Measurements from ENCODE around the gene SLC51A.

SLC51A gene

DNA sequence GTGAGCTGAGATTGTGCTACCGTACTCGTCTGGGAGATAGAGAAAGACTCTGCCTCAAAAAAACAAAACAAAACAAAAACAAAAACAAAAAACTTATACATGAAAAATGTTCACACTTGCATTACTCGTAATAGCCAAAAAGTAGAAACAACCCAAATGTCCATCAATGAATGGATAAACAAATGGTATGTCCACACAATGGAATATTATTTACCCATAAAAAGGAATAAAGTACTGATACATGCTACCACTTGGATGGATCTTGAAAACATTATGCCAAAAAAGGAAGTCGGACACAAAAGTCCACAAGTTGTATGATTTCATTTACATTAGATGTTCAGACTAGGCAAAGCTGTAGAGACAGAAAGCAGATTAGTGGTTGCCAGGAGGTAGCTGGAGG is 44.5 kb downstream of the SLC51A start:
- Histone ChIP-seq H3K27me3 (no peaks in the 10 kb centered on the region), H3K4me3 (ENCODE audit: low read depth in 1 of 2, low read length in 1 of 2) (no peak overlapping the region), H3K36me3 (peaks cover 60% of the 10 kb centered on the region), H3K27ac (no peak overlapping the region), H3K9me3 (no peaks in the 10 kb centered on the region), H3K4me1 (ENCODE audit: control insufficient read depth in 1 of 2, insufficient read depth in 1 of 2, low read depth in 1 of 2, low read length in 1 of 2) (no peaks in the 10 kb centered on the region)
- TF ChIP-seq, protein P1, sequence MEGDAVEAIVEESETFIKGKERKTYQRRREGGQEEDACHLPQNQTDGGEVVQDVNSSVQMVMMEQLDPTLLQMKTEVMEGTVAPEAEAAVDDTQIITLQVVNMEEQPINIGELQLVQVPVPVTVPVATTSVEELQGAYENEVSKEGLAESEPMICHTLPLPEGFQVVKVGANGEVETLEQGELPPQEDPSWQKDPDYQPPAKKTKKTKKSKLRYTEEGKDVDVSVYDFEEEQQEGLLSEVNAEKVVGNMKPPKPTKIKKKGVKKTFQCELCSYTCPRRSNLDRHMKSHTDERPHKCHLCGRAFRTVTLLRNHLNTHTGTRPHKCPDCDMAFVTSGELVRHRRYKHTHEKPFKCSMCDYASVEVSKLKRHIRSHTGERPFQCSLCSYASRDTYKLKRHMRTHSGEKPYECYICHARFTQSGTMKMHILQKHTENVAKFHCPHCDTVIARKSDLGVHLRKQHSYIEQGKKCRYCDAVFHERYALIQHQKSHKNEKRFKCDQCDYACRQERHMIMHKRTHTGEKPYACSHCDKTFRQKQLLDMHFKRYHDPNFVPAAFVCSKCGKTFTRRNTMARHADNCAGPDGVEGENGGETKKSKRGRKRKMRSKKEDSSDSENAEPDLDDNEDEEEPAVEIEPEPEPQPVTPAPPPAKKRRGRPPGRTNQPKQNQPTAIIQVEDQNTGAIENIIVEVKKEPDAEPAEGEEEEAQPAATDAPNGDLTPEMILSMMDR (IDR thresholded peaks at IDR 0.05), result no peak

DNA sequence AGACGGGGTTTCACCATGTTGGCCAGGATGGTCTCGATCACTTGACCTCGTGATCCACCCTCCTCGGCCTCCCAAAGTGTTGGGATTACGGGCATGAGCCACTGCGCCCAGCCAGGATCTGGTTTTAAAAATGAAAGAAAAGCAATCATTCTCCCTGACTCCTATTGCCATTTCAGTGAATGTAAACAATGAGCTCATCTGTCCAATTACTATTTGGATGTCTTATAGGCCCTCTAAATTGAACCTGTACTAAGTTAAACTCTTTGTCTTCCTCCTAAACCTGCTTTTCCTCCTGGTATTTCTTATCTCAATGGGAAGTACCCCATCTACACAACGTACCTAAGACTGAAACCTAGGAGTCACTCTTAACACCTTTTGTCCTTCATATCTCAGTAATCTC is 47.5 kb downstream of the SLC51A start:
- no peaks in the 10 kb centered on the region for H3K4me1 ChIP-seq (ENCODE audit: control insufficient read depth in 1 of 2, insufficient read depth in 1 of 2, low read depth in 1 of 2, low read length in 1 of 2)
- H3K36me3 ChIP-seq, result peaks cover 65% of the 10 kb centered on the region
- TF ChIP-seq, protein P1 (IDR thresholded peaks at IDR 0.05), result no peak
- H3K9me3 ChIP-seq, result no peaks in the 10 kb centered on the region
- no peak overlapping the region for H3K27ac ChIP-seq
- no peak overlapping the region for H3K4me3 ChIP-seq (ENCODE audit: low read depth in 1 of 2, low read length in 1 of 2)
- H3K27me3 ChIP-seq, result no peaks in the 10 kb centered on the region

DNA sequence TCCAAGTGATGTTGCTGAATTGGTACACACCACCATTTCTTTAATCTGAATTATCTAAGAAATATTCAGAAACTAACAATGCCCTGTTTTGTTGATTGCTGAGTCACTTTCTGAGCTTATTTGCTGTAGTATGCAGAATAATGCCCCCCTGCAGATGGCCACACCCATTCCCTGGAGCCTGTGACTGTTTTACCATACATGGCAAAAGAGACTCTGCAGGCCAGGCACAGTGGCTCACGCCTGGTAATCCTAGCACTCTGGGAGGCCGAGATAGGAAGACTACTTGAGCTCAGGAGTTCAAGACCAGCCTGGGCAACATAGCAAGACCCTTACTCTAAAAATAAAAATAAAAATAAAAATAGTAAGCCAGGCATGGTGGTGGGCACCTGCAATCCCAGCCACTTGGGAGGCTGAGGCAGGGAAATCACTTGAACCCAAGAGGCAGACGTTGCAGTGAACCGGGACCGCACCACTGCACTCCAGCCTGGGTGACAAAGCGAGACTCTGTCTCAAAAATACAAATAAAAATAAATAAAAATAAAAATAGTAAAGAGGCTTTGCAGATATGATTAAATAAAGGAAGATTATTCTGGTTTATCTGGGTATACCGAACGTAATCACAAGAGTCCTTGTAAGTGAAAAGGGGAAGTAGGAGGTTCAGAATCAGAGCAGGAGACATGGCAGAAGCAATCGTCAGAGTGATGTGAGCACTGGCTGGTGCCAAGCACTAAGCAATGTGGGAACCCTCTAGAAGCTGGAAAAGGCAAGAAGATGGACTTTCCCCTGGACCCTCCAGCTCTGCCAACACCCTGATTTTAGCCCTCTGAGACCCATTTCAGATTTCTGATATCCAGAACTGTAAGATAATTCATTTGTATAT is 52.2 kb downstream of the SLC51A start:
- Histone ChIP-seq H3K27ac (peak overlapping the region; percentile 28), H3K4me1 (ENCODE audit: control insufficient read depth in 1 of 2, insufficient read depth in 1 of 2, low read depth in 1 of 2, low read length in 1 of 2) (no peaks in the 10 kb centered on the region), H3K4me3 (ENCODE audit: low read depth in 1 of 2, low read length in 1 of 2) (no peak overlapping the region), H3K9me3 (no peaks in the 10 kb centered on the region), H3K27me3 (no peaks in the 10 kb centered on the region), H3K36me3 (peaks cover 78% of the 10 kb centered on the region)
- TF ChIP-seq, protein P1 (IDR thresholded peaks at IDR 0.05), result no peak

DNA sequence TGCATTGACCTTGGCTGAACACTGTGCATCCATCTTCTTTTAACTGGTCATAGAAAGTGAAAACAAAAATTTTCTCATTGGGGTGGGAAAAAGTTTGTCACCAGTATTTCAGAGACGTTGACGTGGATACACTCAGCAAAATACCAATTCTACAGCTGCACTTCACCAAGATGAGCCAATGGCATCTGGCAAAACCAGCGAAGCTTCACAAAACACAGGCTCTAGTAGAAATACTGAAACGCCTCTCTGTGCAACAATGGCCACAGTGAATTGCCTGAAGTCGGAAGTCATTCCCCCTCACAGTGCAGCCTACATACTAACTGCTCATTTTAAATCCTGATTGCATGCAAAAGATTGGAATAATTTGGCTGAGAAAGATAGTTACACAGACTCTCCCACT is 54.2 kb downstream of the SLC51A start:
- no peaks in the 10 kb centered on the region for H3K27me3 ChIP-seq
- peaks cover 69% of the 10 kb centered on the region for H3K36me3 ChIP-seq
- TF ChIP-seq, protein P1 (IDR thresholded peaks at IDR 0.05), result no peak
- H3K27ac ChIP-seq, result no peak overlapping the region
- no peaks in the 10 kb centered on the region for H3K4me1 ChIP-seq (ENCODE audit: control insufficient read depth in 1 of 2, insufficient read depth in 1 of 2, low read depth in 1 of 2, low read length in 1 of 2)
- no peaks in the 10 kb centered on the region for H3K9me3 ChIP-seq
- H3K4me3 ChIP-seq (ENCODE audit: low read depth in 1 of 2, low read length in 1 of 2), result no peak overlapping the region

DNA sequence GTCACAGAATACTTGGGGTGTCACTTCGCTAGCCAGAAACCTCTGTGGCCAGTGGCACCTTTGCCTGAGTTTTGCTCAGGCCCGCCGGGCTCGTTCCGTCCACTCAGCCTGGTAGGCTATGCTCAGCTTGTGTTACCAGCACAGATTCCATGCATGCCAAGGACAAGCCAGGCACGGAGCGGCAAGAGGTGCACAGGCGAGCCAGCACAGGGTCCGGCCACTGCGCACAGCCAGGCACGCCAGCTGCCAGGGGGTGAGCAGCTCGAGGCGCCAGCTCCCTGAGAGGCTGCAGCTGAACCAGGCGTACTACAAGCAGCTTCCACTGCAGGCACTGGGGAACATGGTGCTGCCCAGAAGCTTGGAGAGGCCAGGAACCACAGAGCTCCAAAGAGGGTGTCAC is 56.5 kb downstream of the SLC51A start:
- H3K27me3 ChIP-seq, result no peaks in the 10 kb centered on the region
- TF ChIP-seq, protein P1 (IDR thresholded peaks at IDR 0.05), result no peak
- H3K27ac ChIP-seq, result no peak overlapping the region
- peaks cover 3 to 6% of the 10 kb centered on the region in 2 experiments for H3K4me1 ChIP-seq (ENCODE audit: control insufficient read depth in 1 of 2, insufficient read depth in 1 of 2, low read depth in 1 of 2, low read length in 1 of 2)
- no peak overlapping the region for H3K4me3 ChIP-seq (ENCODE audit: low read depth in 1 of 2, low read length in 1 of 2)
- H3K9me3 ChIP-seq, result no peaks in the 10 kb centered on the region
- H3K36me3 ChIP-seq, result peaks cover 46% of the 10 kb centered on the region
